PFSK-1 (cell line): ENCODE data around the gene ZSWIM3.

Source experiments
- POLR2AphosphoS5 ChIP-seq: IDR thresholded peaks from 2 replicates; pipeline ENCODE4 v1.6.1; 2012; ENCODE audit warnings: low read depth, mild to moderate bottlenecking, control low read depth, low read length, moderate library complexity
- TAF1 ChIP-seq: IDR thresholded peaks from 2 replicates; pipeline ENCODE4 v1.6.1; 2012; ENCODE audit warnings: low read length, control low read depth, borderline replicate concordance; ENCODE audit not compliant: insufficient read depth
- TF ChIP-seq, protein P1 (sequence below), 2 experiments: IDR thresholded peaks; 2 replicates each; pipeline versions ENCODE4 v1.6.1 to v1.8.0; 2011 to 2012; ENCODE audit warnings: low read depth in 2 of 2, low read length in 2 of 2, control low read depth in 1 of 2, inconsistent platforms in 1 of 2, mild to moderate bottlenecking in 1 of 2, moderate library complexity in 1 of 2; ENCODE audit not compliant: insufficient read depth in 1 of 2

GRCh38 chr20:45909817-45910669 is 52.6 kb downstream of the ZSWIM3 start:
- TF ChIP-seq, protein P1, sequence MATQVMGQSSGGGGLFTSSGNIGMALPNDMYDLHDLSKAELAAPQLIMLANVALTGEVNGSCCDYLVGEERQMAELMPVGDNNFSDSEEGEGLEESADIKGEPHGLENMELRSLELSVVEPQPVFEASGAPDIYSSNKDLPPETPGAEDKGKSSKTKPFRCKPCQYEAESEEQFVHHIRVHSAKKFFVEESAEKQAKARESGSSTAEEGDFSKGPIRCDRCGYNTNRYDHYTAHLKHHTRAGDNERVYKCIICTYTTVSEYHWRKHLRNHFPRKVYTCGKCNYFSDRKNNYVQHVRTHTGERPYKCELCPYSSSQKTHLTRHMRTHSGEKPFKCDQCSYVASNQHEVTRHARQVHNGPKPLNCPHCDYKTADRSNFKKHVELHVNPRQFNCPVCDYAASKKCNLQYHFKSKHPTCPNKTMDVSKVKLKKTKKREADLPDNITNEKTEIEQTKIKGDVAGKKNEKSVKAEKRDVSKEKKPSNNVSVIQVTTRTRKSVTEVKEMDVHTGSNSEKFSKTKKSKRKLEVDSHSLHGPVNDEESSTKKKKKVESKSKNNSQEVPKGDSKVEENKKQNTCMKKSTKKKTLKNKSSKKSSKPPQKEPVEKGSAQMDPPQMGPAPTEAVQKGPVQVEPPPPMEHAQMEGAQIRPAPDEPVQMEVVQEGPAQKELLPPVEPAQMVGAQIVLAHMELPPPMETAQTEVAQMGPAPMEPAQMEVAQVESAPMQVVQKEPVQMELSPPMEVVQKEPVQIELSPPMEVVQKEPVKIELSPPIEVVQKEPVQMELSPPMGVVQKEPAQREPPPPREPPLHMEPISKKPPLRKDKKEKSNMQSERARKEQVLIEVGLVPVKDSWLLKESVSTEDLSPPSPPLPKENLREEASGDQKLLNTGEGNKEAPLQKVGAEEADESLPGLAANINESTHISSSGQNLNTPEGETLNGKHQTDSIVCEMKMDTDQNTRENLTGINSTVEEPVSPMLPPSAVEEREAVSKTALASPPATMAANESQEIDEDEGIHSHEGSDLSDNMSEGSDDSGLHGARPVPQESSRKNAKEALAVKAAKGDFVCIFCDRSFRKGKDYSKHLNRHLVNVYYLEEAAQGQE (IDR thresholded peaks at IDR 0.05; ENCODE audit: insufficient read depth in 1 of 2, low read depth in 2 of 2, low read length in 2 of 2), result no peak
- TF ChIP-seq POLR2AphosphoS5 (no peak), TAF1 (no peak)
